ENCODE results near the gene PLCH1.

PLCH1 gene

GRCh38 chr3:155365178-155365783 is 379.6 kb downstream of the PLCH1 start:
- no peak for DNase-seq (ENCODE audit: low read depth in 1 of 2, low spot score in 1 of 2)
- no peak for TF ChIP-seq SPI1 (IDR thresholded peaks at IDR 0.05; ENCODE audit: borderline replicate concordance, low read depth)
- TF ChIP-seq REST (IDR thresholded peaks at IDR 0.05; ENCODE audit: insufficient replicate concordance, low read depth) = no peak
- TF ChIP-seq, protein P1, sequence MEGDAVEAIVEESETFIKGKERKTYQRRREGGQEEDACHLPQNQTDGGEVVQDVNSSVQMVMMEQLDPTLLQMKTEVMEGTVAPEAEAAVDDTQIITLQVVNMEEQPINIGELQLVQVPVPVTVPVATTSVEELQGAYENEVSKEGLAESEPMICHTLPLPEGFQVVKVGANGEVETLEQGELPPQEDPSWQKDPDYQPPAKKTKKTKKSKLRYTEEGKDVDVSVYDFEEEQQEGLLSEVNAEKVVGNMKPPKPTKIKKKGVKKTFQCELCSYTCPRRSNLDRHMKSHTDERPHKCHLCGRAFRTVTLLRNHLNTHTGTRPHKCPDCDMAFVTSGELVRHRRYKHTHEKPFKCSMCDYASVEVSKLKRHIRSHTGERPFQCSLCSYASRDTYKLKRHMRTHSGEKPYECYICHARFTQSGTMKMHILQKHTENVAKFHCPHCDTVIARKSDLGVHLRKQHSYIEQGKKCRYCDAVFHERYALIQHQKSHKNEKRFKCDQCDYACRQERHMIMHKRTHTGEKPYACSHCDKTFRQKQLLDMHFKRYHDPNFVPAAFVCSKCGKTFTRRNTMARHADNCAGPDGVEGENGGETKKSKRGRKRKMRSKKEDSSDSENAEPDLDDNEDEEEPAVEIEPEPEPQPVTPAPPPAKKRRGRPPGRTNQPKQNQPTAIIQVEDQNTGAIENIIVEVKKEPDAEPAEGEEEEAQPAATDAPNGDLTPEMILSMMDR (IDR thresholded peaks at IDR 0.05; ENCODE audit: insufficient read depth, low read length) = no peak
- TF ChIP-seq POLR2AphosphoS5 (IDR thresholded peaks at IDR 0.05; ENCODE audit: low read depth) = no peak
- TF ChIP-seq GABPA (IDR thresholded peaks at IDR 0.05; ENCODE audit: low read depth) = no peak
- Histone ChIP-seq H3K27ac (replicated peaks) (no peak overlapping the region), H3K27me3 (ENCODE audit: insufficient read depth, poor library complexity, severe bottlenecking) (no peaks in the 10 kb centered on the region), H3K4me3 (replicated peaks; ENCODE audit: insufficient read depth, low read length) (no peak overlapping the region)

- no peak for DNase-seq (ENCODE audit: low read depth in 1 of 2, low spot score in 1 of 2)
- H3K27ac ChIP-seq (replicated peaks) = no peak overlapping the region
- H3K27me3 ChIP-seq (ENCODE audit: insufficient read depth, poor library complexity, severe bottlenecking) = no peaks in the 10 kb centered on the region
- H3K4me3 ChIP-seq (replicated peaks; ENCODE audit: insufficient read depth, low read length) = no peak overlapping the region
- TF ChIP-seq GABPA (IDR thresholded peaks at IDR 0.05; ENCODE audit: low read depth) (no peak), REST (IDR thresholded peaks at IDR 0.05; ENCODE audit: insufficient replicate concordance, low read depth) (no peak), POLR2AphosphoS5 (IDR thresholded peaks at IDR 0.05; ENCODE audit: low read depth) (no peak), SPI1 (IDR thresholded peaks at IDR 0.05; ENCODE audit: borderline replicate concordance, low read depth) (no peak)
- TF ChIP-seq, protein P1 (IDR thresholded peaks at IDR 0.05; ENCODE audit: insufficient read depth, low read length) = no peak
Observed at GRCh38 chr3:155364492-155364891, 380.4 kb downstream of the PLCH1 start.

DNA sequence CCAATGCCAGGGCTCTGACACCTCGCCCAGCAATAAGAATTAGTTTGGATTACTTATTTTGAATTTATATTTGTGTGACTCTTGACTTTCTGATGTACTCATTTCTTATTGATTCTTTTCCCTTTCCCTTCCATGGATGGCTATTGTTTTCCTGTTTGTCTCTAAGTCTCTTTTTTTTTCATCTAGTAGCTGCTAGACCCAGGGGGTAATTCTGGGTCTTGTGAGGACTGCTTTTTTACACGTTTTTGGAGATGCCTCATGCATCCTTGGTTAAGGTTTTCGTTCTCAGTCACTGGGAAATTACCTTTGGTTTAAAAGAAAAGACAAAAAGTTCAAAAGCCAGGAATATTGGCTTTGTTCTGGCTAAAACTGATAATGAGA is 381.2 kb downstream of the PLCH1 start:
- Histone ChIP-seq H3K27ac (replicated peaks) (no peak overlapping the region), H3K27me3 (ENCODE audit: insufficient read depth, poor library complexity, severe bottlenecking) (no peaks in the 10 kb centered on the region), H3K4me3 (replicated peaks; ENCODE audit: insufficient read depth, low read length) (no peak overlapping the region)
- DNase-seq (ENCODE audit: low read depth in 1 of 2, low spot score in 1 of 2) = no peak
- TF ChIP-seq, protein P1 (IDR thresholded peaks at IDR 0.05; ENCODE audit: insufficient read depth, low read length) = no peak
- TF ChIP-seq SPI1 (IDR thresholded peaks at IDR 0.05; ENCODE audit: borderline replicate concordance, low read depth) (no peak), POLR2AphosphoS5 (IDR thresholded peaks at IDR 0.05; ENCODE audit: low read depth) (no peak), REST (IDR thresholded peaks at IDR 0.05; ENCODE audit: insufficient replicate concordance, low read depth) (no peak), GABPA (IDR thresholded peaks at IDR 0.05; ENCODE audit: low read depth) (no peak)

Data from HL-60 (cell line).